ENCODE data around the gene ALDH3A2. TPM values are rescaled to one million over a fixed set of nuclear protein-coding genes. Genes with fewer than 3 reads are reported as not detected.

The ALDH3A2 gene
- total and polyA plus RNA-seq, 2 of the 8 experiments (the other 6 are each of a cell fraction or from before 2014, with no cell fraction given) = 20.6 to 72.9 TPM

DNA sequence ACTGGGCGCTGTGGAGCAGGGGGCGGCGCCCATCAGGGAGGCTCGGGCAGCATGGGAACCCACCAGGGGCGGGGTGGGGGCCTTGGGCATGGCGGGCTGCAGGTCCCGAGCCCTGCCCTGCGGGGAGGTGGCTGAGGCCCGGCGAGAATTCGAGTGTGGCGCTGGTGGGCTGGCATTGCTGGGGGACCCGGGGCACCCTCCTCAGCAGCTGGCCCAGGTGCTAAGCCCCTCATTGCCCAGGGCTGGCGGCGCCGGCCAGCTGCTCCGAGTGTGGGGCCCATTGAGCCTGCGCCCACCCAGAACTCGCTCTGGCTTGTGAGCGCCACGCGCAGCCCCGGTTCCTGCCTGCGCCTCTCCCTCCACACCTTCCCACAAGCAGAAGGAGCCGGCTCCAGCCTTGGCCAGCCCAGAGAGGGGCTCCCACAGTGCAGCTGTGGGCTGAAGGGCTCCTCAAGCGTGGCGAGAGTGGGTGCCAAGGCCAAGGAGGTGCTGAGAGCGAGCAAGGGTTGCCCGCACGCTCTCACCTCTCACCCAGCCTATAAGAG, 5.9 kb downstream of the ALDH3A2 start:
- Histone ChIP-seq H2BK20ac (ENCODE audit: low read length) (no peak overlapping the region), H4K91ac (replicated peaks; ENCODE audit: insufficient read length, low read length) (no peak overlapping the region), H2BK120ac (replicated peaks; ENCODE audit: low read depth, low read length) (no peak overlapping the region), H3K23ac (ENCODE audit: insufficient read length) (no peak overlapping the region), H2AFZ (ENCODE audit: low read length) (no peak overlapping the region), H3K79me2 (ENCODE audit: control insufficient read depth in 1 of 2, insufficient read depth in 2 of 2, low read length in 2 of 2) (peaks cover 10 to 46% of the 10 kb centered on the region in 2 experiments), H2AK5ac (ENCODE audit: low read depth, low read length) (no peak overlapping the region), H2BK5ac (ENCODE audit: low read depth, low read length) (no peak overlapping the region), H3K27me3 (replicated peaks in 1 of 4; ENCODE audit: control insufficient read depth in 3 of 4, extremely low read depth in 1 of 4, insufficient read depth in 3 of 4, low read length in 3 of 4) (no peaks in the 10 kb centered on the region), H3K36me3 (ENCODE audit: control insufficient read depth in 2 of 4, insufficient read depth in 4 of 4, low read length in 3 of 4) (peaks cover 4 to 39% (median 22%) of the 10 kb centered on the region in 4 experiments; a peak in 7 of 8 replicates), H4K20me1 (replicated peaks in 1 of 2; ENCODE audit: control insufficient read depth in 1 of 2, insufficient read depth in 2 of 2, low read length in 2 of 2) (peaks cover 0 to 2% of the 10 kb centered on the region in 2 experiments), H3K14ac (ENCODE audit: insufficient read length) (no peak overlapping the region), H3K23me2 (ENCODE audit: low read depth, low read length) (peaks cover 1% of the 10 kb centered on the region; the same call in 1 of the 2 replicates), H3K9ac (replicated peaks in 1 of 4; ENCODE audit: extremely low read depth in 1 of 4, low read depth in 3 of 4, low read length in 3 of 4) (no peak overlapping the region), H3K18ac (ENCODE audit: extremely low read depth, low read length) (no peak overlapping the region), H3K56ac (replicated peaks; ENCODE audit: insufficient read length, low read depth, low read length) (no peak overlapping the region), H3K79me1 (ENCODE audit: low read depth, low read length) (peaks cover 3% of the 10 kb centered on the region; the same call in 1 of the 2 replicates), H3K9me3 (ENCODE audit: insufficient read depth in 2 of 2, low read depth in 1 of 2, low read length in 1 of 2) (peaks cover 4 to 20% of the 10 kb centered on the region in 2 experiments; a peak in 3 of 4 replicates), H3K4me3 (ENCODE audit: extremely low read depth in 1 of 4, insufficient read depth in 2 of 4, low read depth in 3 of 4, low read length in 4 of 4) (no peak overlapping the region), H3K4ac (replicated peaks; ENCODE audit: insufficient read length, low read depth, low read length) (no peak overlapping the region), H4K5ac (ENCODE audit: insufficient read length, low read depth, low read length) (no peak overlapping the region), H2BK12ac (ENCODE audit: low read depth, low read length) (no peak overlapping the region), H3K4me2 (ENCODE audit: insufficient read depth in 1 of 2, low read depth in 2 of 2, low read length in 2 of 2) (no peak overlapping the region), H3K27ac (ENCODE audit: low read depth, low read length) (no peak overlapping the region), H4K8ac (ENCODE audit: extremely low read depth, insufficient read depth, low read length) (no peak overlapping the region), H2BK15ac (ENCODE audit: low read length) (no peak overlapping the region), H3K4me1 (replicated peaks in 1 of 4; ENCODE audit: control insufficient read depth in 3 of 4, insufficient read depth in 4 of 4, low read length in 3 of 4) (peaks cover 0 to 5% (median 0%) of the 10 kb centered on the region in 4 experiments; a peak in 2 of 7 replicates)
- ChIA-PET POLR2A (ENCODE audit: partially characterized antibody) (interaction anchor here (1.3 kb wide), 1 partner anchor 18 kb away, joined by 3 read pairs; no protein-coding TSS in a partner anchor), CTCF (ENCODE audit: partially characterized antibody) (interaction anchor here (0.6 to 1.8 kb wide), 4 partner anchors 13 to 666 kb away, joined by 3 to 7 read pairs (median 4); no protein-coding TSS in a partner anchor)
- no peak for DNase-seq (ENCODE audit: low read depth in 1 of 2, low spot score in 2 of 2)
- no peak for TF ChIP-seq RAD21 (IDR thresholded peaks at IDR 0.05 in 1 of 2, conservative IDR thresholded peaks at IDR 0.05 in 1 of 2; ENCODE audit: low read depth in 2 of 2, low read length in 2 of 2)
- no peak for TF ChIP-seq TAF7 (optimal IDR thresholded peaks at IDR 0.05; ENCODE audit: borderline replicate concordance, low read depth, low read length)
- TF ChIP-seq SIX5 (IDR thresholded peaks at IDR 0.05; ENCODE audit: low read depth, low read length) = no peak
- no peak for TF ChIP-seq HDAC2 (IDR thresholded peaks at IDR 0.05; ENCODE audit: borderline replicate concordance in 1 of 2, low read depth in 2 of 2, low read length in 2 of 2)
- TF ChIP-seq CBX8 (IDR thresholded peaks at IDR 0.05; ENCODE audit: borderline replicate concordance, low read depth, low read length) = no peak
- no peak for TF ChIP-seq JUN (IDR thresholded peaks at IDR 0.05; ENCODE audit: low read depth, low read length)
- 96% methylated on average over 22 of the region's 30 CpGs; no CpG with 5 or more reads in 1 of the 2 experiments for WGBS, 2 experiments (ENCODE audit: extremely low coverage in 1 of 2, insufficient coverage in 1 of 2, insufficient read length in 1 of 2, insufficient replicate concordance in 2 of 2, low coverage in 1 of 2, low lambda C conversion rate in 2 of 2, missing lambda C conversion rate in 1 of 2)
- no peak for FAIRE-seq

All from H1 (cell line).